ENCODE results near the gene HMMR. TPM values are rescaled to one million over a fixed set of nuclear protein-coding genes. Genes with fewer than 3 reads are reported as not detected.
"Not testable (repeated sequence)": the region's sequence is repeated elsewhere in the genome, so short reads cannot be mapped to it uniquely, and the experiment has no call there.

The HMMR gene
- 87.2 and 94.1 TPM in 2 replicates for total RNA-seq (2014; rRNA removed; shearing (Covaris generic))

DNA sequence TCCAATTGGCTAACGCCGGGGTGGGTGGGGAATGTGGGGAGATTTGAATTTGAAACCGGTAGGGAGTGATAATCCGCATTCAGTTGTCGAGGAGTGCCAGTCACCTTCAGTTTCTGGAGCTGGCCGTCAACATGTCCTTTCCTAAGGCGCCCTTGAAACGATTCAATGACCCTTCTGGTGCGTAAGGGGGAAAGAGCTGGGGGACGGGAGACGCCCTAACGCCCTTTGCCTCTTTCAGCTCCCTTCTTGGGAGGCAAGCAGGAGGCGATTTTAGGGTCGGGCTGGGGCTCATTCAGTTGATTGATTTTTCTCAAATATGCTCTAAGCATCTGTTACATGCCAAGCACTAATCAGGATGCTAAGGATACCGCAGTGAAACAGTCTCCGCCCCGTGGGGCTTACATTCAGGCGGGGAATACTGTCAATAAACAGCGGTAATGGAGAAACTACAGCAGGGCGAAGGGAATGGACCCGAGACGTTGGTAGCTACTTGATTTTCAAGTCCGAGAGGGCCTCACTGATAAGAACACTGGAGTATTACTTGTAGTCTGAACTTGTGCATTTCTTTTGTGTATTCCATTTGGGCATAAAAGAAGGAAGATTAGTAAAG is at the start of gene HMMR:
Gene HMMR (plus strand): TSS at position 71 of the 610 bp plus-strand sequence. CDS start 61 bp downstream, at position 132.
- peak; percentile 49 for DNase-seq (ENCODE audit: low spot score)

GRCh38 chr5:163415673-163416072 is 44.8 kb upstream of the HMMR start:
- DNase-seq (ENCODE audit: low spot score), result not testable (repeated sequence)

DNA sequence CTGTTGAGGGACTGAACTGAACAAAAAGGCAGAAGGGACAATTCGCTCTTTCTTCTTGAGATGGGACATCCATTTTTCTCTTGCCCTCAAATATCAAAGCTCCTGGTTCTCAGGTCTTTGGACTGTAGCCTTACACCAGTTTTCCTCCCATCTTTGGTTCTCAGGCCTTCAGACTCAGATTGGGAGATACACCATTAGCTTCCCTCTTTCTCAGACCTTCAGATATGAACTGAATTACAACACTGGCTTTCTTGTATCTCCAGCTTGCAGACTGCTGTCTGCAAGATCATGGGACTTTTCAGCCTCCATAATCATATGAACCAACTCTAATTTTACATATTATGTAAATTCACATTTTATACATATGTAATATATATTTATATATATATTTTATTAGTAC is 35.6 kb upstream of the HMMR start:
- no peak for DNase-seq (ENCODE audit: low spot score)

- DNase-seq (ENCODE audit: low spot score), result not testable (repeated sequence)
Measured at GRCh38 chr5:163426128-163426527, 34.3 kb upstream of the HMMR start.

- no peak for DNase-seq (ENCODE audit: low spot score)
Measured at GRCh38 chr5:163432544-163432943, 27.9 kb upstream of the HMMR start.

- no peak for DNase-seq (ENCODE audit: low spot score)
Measured at GRCh38 chr5:163433271-163433670, 27.2 kb upstream of the HMMR start.

DNA sequence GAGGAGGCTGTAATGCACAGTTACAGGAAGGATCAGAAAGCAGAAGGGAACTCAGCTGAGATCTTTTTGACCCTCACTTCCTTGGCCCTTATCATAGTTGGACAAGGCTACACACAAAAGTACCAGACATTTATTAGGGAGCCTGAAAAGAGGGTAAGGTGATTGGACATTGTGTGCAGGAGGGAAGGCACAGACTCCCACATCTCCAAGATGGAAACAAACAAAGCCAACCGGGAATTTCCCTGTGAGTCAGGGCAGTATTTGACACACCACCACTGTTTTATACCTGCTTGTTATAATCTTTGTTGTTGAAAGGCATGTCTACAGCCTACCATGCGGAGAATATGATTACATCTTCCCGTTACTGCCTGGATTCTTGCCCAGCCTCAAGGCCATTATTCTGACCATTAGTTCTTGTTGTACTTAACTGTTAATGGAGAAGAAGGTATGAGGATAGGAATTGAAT is 26.0 kb upstream of the HMMR start:
- peak; percentile 67 for DNase-seq (ENCODE audit: low spot score)

GRCh38 chr5:163436515-163436914 is 23.9 kb upstream of the HMMR start:
- DNase-seq (ENCODE audit: low spot score), result no peak

- no peak for DNase-seq (ENCODE audit: low spot score)
Measured at GRCh38 chr5:163437011-163437308, 23.5 kb upstream of the HMMR start.

DNA sequence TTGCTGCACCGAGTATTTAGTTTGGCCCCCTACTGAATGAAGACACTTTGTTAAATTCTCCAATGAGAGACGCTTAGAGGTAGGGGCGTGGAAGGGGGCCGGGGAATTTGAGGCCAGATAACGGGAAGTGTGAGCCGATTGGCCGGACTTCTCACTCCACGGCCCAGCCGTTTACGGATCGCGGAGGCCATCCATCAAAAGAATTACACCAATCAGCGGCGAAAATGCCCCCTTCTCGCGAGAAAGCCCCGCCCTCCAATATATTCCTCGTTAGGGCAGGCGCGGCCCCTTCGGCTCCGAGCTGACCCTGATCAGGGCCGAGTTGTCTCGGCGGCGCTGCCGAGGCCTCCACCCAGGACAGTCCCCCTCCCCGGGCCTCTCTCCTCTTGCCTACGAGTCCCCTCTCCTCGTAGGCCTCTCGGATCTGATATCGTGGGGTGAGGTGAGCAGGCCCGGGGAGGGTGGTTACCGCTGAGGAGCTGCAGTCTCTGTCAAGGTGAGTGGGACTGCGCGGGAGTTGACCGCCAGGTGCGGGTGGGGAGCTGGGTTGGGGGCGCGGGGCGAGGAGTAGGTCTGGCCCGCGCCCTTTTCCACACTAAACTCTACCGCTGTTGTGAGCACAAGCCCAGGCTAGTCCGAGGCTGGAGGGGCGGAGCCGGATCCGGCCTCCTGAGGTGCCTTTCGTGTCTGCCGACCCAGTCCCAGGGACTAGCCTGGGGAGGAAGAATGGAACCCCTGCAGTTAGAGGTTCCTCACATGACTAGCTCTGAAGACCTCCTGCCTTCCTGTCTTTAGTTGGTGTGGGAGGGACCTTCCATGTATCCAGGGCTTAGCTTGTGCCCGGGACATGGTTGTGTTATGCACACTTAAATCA is 22.9 kb upstream of the HMMR start, which contains the start of gene CCNG1:
Gene CCNG1 (plus strand): TSS at position 287 of the 874 bp plus-strand sequence. CDS start 1,662 bp downstream, outside the sequence.
- peak; percentile 97 for DNase-seq (ENCODE audit: low spot score)

DNA sequence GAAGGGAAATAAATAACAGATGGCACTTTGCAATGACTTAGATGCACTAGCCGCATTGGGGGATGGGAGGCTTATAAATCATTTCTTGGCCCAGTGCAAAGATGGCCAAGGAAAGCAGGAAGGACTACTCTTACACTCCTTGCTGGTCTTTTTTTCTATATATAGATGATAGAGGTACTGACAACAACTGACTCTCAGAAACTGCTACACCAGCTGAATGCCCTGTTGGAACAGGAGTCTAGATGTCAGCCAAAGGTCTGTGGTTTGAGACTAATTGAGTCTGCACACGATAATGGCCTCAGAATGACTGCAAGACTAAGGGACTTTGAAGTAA is 21.4 kb upstream of the HMMR start:
- DNase-seq (ENCODE audit: low spot score), result no peak

GRCh38 chr5:163440954-163441353 is 19.5 kb upstream of the HMMR start:
- no peak for DNase-seq (ENCODE audit: low spot score)

GRCh38 chr5:163444526-163444925 is 15.9 kb upstream of the HMMR start:
- DNase-seq (ENCODE audit: low spot score), result no peak

DNA sequence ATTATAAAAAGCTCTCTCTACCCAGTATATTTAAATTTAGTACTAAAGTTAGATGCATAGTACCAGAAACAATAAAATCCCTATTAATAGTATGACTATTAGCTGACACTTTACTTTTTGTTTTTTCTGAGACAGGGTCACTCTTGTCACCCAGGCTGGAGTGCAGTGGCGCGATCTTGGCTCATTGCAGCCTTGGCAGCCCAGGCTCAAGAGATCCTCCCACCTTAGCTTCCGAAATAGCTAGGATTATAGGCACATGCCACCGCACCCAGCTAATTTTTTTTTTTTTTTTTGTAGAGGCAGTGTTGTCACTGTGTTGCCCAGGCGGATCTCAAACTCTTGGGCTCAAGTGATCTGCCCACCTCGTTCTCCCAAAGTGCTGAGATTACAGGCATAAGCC is 15.1 kb upstream of the HMMR start:
- no peak for DNase-seq (ENCODE audit: low spot score)

GRCh38 chr5:163447191-163447590 is 13.2 kb upstream of the HMMR start:
- DNase-seq (ENCODE audit: low spot score), result no peak

DNA sequence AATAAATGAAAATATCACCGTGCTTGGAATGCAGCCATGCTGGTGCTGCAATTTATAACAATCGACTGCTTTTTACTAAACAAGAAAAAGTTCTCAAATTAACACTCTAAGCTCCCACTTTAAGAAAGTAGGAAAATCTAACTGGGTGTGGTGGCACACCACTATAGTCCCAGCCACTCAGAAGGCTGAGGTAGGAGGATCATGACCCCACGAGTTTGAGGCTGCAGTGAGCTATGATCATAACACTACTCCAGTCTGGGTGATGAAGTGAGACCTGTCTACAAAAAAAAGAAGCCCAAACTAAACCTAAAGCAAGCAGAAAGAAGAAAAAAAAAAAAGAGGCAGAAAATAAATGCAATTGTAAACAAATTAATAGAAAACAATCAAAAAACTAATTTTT is 12.6 kb upstream of the HMMR start:
- no peak for DNase-seq (ENCODE audit: low spot score)

DNA sequence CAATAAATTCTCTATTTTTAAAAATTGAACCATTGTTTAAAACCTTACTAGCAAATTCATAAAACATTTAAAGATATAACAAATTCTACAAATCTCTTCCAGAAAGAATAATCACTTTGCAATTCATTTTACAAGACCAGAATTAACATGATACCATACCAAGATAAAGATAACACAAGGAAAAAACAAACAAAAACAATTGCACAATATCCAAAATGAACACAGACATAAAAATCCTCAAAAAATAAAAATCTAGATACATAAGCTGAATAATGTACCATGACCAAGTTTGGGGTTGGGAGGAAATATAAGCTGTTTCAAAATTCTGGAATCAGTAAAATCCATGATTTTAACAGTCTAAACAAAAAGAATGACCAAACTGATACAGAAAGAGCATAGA is 11.9 kb upstream of the HMMR start:
- no peak for DNase-seq (ENCODE audit: low spot score)

GRCh38 chr5:163451489-163451888 is 8.9 kb upstream of the HMMR start:
- DNase-seq (ENCODE audit: low spot score), result no peak

GRCh38 chr5:163453705-163454104 is 6.7 kb upstream of the HMMR start:
- DNase-seq (ENCODE audit: low spot score), result no peak

GRCh38 chr5:163455406-163455805 is 5.0 kb upstream of the HMMR start:
- not testable (repeated sequence) for DNase-seq (ENCODE audit: low spot score)

DNA sequence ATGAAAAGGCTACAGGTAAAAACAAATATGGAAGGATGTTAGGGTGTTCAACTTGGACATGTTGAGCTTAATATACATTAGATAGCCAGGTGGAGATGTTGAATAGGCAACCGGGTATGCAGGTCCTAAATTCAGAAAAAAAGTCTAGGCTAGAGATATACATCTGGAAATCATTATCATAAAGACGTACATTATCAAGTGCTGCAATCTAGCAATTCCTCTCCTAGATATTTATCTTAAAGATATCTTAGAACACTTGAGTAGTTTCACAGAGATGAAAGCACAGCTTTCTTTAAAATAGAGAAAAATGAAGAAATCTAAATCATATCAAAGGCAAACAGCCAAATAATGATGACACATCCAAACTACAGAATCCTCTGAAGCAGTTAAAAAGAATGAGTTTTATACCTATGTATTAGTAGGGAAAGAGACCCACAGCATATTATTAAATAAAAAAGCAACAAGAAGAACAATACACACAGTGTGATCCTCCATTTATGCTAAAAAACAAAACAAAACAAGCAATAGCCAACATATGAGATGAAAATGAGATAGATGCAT is 4.3 kb upstream of the HMMR start:
- no peak for DNase-seq (ENCODE audit: low spot score)

- no peak for DNase-seq (ENCODE audit: low spot score)
Measured at GRCh38 chr5:163456840-163457239, 3.6 kb upstream of the HMMR start.

Measured in A172 (cell line).